NCI-H1417 treated with DMSO at 0.1 percent for 48 hours (cell line): ENCODE results near the gene OR7A5.
"Not testable (repeated sequence)": the region's sequence is repeated elsewhere in the genome, so short reads cannot be mapped to it uniquely, and the experiment has no call there.

Experiments
- DNase-seq: peaks from one replicate; lab custom pipeline; 2025; lab: John Stamatoyannopoulos, UW

The OR7A5 gene

GRCh38 chr19:14784730-14785101 lies 50.3 kb downstream of the OR7A5 start:
- DNase-seq, result not testable (repeated sequence)

DNA sequence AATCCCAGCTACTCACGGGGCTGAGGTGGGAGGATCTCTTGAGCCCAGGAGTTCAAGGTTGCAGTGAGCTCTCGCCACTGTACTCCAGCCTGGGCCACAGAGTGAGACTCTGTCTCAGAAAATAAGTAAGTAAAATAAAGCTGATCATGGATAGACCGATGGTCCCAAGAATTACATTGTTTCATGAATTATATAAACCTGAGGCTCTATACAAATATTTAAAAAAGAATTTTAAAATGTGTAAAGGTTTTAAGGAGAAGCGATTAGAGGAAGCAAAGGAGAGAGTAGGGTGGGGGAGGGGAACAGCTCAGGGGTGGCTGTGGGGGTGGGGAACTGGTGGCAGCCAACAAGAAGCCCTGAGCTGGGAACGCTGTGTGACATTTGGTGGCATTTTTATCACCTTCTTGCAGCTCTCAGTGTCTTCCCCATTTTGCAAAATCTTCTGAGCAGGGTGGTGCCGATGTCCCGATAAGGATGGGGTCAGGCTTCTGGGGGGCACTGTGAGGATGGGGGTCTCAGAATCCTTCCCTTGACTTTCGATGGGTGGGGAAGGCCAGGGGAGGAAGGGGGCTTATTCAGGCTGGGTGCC lies 51.5 kb downstream of the OR7A5 start:
- not testable (repeated sequence) for DNase-seq

DNA sequence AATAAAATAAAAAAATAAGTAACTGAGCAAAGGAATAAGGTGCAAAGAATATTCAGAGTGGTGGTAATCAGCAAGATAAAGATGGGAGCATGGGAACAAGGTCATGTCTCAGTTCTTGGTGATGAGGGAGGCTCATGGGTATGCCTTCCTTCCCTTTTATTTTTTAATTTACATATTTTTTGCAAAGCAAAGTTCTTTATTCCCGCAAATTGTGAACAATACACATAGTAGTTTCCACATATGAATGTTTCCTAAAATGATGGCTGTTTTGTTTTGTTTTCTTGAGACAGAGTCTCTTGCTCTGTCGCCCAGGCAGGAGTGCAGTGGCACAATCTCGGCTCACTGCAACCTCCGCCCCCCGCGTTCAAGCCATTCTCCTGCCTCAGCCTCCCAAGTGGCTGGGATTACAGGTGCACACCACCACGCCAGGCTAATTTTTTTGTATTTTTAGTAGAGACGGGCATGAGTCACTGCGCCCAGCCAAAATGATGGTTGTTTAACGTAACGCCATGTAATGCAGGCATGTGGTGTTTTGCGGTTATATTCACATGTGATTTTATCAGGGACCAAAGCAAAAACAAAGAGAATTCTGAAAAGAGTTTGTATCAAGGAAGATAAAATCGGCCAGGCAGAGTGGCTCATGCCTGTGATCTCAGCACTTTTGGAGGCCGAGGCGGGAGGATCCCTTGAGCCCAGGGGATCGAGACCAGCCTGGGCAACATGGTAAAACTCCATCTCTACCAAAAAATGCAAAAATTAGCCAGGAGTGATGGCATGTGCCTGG lies 52.2 kb downstream of the OR7A5 start:
- no peak for DNase-seq

GRCh38 chr19:14781713-14782536 lies 53.1 kb downstream of the OR7A5 start:
- not testable (repeated sequence) for DNase-seq

- DNase-seq, result not testable (repeated sequence)
Measured at GRCh38 chr19:14780622-14781225, 54.3 kb downstream of the OR7A5 start.

GRCh38 chr19:14779151-14779550 lies 55.8 kb downstream of the OR7A5 start:
- DNase-seq, result no peak

DNA sequence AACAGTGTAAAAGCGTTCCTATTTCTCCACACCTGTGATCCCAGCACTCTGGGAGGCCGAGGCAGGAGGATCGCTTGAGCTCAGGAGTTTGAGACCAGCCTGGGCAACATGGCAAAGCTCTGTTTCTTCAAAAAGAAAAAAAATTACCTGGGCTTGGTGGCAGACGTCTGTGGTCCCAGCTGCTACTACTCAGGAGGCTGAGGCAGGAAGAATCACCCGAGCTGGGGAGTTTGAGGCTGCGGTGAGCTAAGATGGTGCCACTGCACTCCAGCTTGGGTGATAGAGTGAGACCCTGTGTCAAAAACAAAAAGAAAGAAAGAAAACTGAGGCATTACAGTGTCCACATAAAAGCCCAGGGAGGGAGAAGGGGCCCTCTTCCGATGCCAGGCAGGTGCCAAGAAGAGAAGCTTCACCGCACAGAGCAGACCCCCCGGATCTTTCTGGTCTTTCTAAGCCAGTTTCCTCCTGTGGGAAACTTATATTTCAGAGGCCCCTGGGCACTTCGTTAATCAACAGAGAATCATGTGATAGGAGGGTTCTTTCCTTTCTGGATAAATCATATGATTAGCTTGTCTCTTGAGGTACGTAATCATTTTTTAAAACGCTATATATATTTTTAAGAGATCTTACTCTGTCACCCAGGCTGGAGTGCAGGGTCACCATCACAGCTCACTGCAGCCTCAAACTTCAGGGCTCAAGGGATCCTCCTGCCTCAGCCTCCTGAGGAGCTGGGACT lies 56.7 kb downstream of the OR7A5 start, which contains the start of gene ADGRE2:
Gene ADGRE2 (minus strand): TSS at position 451 of the 736 bp plus-strand sequence. CDS start 1,804 bp downstream, outside the sequence.
- not testable (repeated sequence) for DNase-seq

DNA sequence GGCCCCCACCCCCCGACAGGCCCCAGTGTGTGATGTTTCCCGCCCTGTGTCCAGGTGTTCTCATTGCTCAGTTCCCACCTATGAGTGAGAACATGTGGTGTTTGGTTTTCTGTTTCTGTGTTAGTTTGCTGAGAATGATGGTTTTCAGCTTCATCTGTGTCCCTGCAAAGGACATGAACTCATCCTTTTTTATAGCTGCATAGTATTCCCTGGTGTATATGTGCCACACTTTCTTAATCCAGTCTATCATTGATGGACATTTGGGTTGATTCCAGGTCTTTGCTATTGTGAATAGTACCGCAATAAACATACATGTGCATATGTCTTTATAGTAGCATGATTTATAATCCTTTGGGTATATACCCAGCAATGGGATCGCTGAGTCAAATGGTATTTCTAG lies 57.3 kb downstream of the OR7A5 start:
- not testable (repeated sequence) for DNase-seq
